HepG2 (cell line): ENCODE results near the gene ABCB8. TPM values are rescaled to one million over a fixed set of nuclear protein-coding genes. Genes with fewer than 3 reads are reported as not detected.

Experiments
- CBX5 ChIP-seq: sonication (generic); formaldehyde crosslinking; IDR thresholded peaks from 2 replicates; pipeline ENCODE4 v1.4.0; 2020; ENCODE audit warnings: missing genetic modification reagents, borderline replicate concordance
- CSRNP1 ChIP-seq: sonication (generic); formaldehyde crosslinking; IDR thresholded peaks from 2 replicates; pipeline ENCODE4 v1.8.1; 2023; ENCODE audit warnings: mild to moderate bottlenecking, missing genetic modification reagents
- MAZ ChIP-seq, 2 experiments: sonication (generic) in 1 of 2; formaldehyde crosslinking in 1 of 2; IDR thresholded peaks; 2 replicates each; pipeline versions ENCODE4 v1.5.0 to v1.6.1; 2012 to 2020; ENCODE audit warnings: low read depth in 2 of 2, mild to moderate bottlenecking in 2 of 2, borderline replicate concordance in 1 of 2, improper control_type of control experiment in 1 of 2, low read length in 1 of 2, missing genetic modification reagents in 1 of 2, moderate library complexity in 1 of 2
- NONO ChIP-seq, 2 experiments: fragments of 450-650 bp in 1 of 2; sonication (generic) in 1 of 2; formaldehyde crosslinking in 1 of 2; IDR thresholded peaks in 1 of 2; conservative IDR thresholded peaks in 1 of 2; 2 replicates each; pipeline versions ENCODE4 v1.6.1 to v1.8.0; 2017 to 2022; ENCODE audit warnings: mild to moderate bottlenecking in 1 of 2, missing genetic modification reagents in 1 of 2, moderate library complexity in 1 of 2
- POGK ChIP-seq: sonication (generic); formaldehyde crosslinking; conservative IDR thresholded peaks from 2 replicates; pipeline ENCODE4 v1.8.0; 2022; ENCODE audit warnings: mild to moderate bottlenecking, moderate library complexity, missing genetic modification reagents
- RAD21 ChIP-seq: fragments of 450-650 bp; formaldehyde crosslinking; IDR thresholded peaks from 2 replicates; pipeline ENCODE4 v1.5.0; 2020; ENCODE audit warnings: mild to moderate bottlenecking
- ZNF264 ChIP-seq: sonication (generic); formaldehyde crosslinking; IDR thresholded peaks from 2 replicates; pipeline ENCODE4 v1.4.0; 2020; ENCODE audit warnings: missing genetic modification reagents
- ZNF34 ChIP-seq: sonication (generic); formaldehyde crosslinking; IDR thresholded peaks from 2 replicates; pipeline ENCODE4 v1.4.0; 2020; ENCODE audit warnings: mild to moderate bottlenecking, missing genetic modification reagents, borderline replicate concordance
- ZNF407 ChIP-seq: sonication (generic); formaldehyde crosslinking; IDR thresholded peaks from one replicate; pipeline ENCODE4 v1.5.1; 2020; ENCODE audit warnings: mild to moderate bottlenecking, missing genetic modification reagents; ENCODE audit errors: not compliant biosample characterization
- ZNF441 ChIP-seq: sonication (generic); formaldehyde crosslinking; IDR thresholded peaks from 2 replicates; pipeline ENCODE4 v1.7.0; 2021; ENCODE audit warnings: missing genetic modification reagents, borderline replicate concordance
- ZNF746 ChIP-seq: sonication (generic); formaldehyde crosslinking; IDR thresholded peaks from 2 replicates; pipeline ENCODE4 v1.8.0; 2022; ENCODE audit warnings: mild to moderate bottlenecking, missing genetic modification reagents
- polyA plus RNA-seq, 8 experiments: library from polyadenylated mRNA; depleted of rRNA in 3 of 8; stranded (reverse) in 7 of 8; unstranded in 1 of 8; fragments of >200 nt; fragmentation: Illumina TruSeq in 4 of 8; extraction: Trizol in 4 of 8; gene quantifications; 2 replicates each; pipeline versions ENCODE4 v1.2.1 to v1.2.3, GENCODE V29; 2011 to 2016; ENCODE audit warnings: low read depth in 4 of 8, missing spikeins in 1 of 8, mixed read lengths in 1 of 8; ENCODE audit not compliant: insufficient read depth in 1 of 8
- total RNA-seq, 5 experiments: library from RNA; depleted of rRNA; stranded (reverse); fragments of >200 nt; fragmentation: Illumina TruSeq; extraction: Trizol; gene quantifications; 2 replicates each; pipeline ENCODE4 v1.2.3, GENCODE V29; 2016; ENCODE audit warnings: low read depth in 1 of 5

ABCB8 gene
- total and polyA plus RNA-seq, 2 of the 13 experiments (the other 11 are each of a cell fraction or from before 2014, with no cell fraction given): 6.6 to 16.7 TPM

GRCh38 chr7:151008511-151009323 lies 19.5 kb upstream of the ABCB8 start (continued):
- TF ChIP-seq ZNF407 (CRISPR knock-in tag): no peak
- peak; percentile 50; the same call in 1 of the 2 replicates for TF ChIP-seq CSRNP1 (CRISPR knock-in tag)
- TF ChIP-seq MAZ (IDR thresholded peaks at IDR 0.05; ENCODE audit: borderline replicate concordance, low read depth, low read length): no peak
- TF ChIP-seq MAZ (CRISPR knock-in tag; IDR thresholded peaks at IDR 0.05; ENCODE audit: low read depth): 0 out of 2 replicates have a peak, but pooled peaks have one; percentile 34
- TF ChIP-seq NONO (IDR thresholded peaks at IDR 0.05): no peak
- TF ChIP-seq NONO (CRISPR knock-in tag; conservative IDR thresholded peaks at IDR 0.05): peak; percentile 36; the same call in 1 of the 2 replicates
- no peak for TF ChIP-seq ZNF746
- TF ChIP-seq RAD21 (CRISPR knock-in tag): peak; percentile 46
- 0 out of 2 replicates have a peak, but pooled peaks have one; percentile 16 for TF ChIP-seq ZNF264
- no peak for TF ChIP-seq ZNF441 (CRISPR knock-in tag)
- TF ChIP-seq CBX5 (CRISPR knock-in tag): peak; percentile 84; the same call in 1 of the 2 replicates
- TF ChIP-seq ZNF34 (CRISPR knock-in tag): no peak
- 0 out of 2 replicates have a peak, but pooled peaks have one; percentile 22 for TF ChIP-seq POGK (CRISPR knock-in tag)
